ENCODE measurements around the gene ADGRA3. TPM values are rescaled to one million over a fixed set of nuclear protein-coding genes. Genes with fewer than 3 reads are reported as not detected.

ADGRA3 gene
- total and polyA plus RNA-seq, 2 of the 13 experiments (the other 11 are each of a cell fraction or from before 2014, with no cell fraction given): 32.2 to 40.8 TPM

DNA sequence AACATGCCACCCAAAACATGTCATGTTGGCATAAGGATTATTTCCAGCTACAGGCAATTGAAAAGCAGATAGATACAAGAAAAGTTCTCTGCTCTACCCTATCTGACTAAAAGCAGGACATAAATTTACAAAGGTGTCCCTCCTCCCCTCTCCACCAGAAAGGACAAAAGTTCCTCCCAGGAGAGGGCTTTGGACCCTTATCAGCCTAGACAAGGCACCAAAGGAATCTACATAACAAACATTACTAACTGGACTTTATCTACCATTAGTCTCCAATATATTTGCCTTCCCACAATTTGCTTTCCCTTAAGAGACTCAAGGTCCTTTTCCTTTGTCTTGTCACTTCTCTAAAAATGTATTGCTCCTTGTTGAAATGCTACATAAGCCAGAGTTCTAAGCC is 55.6 kb downstream of the ADGRA3 start (continued):
- no peak for TF ChIP-seq HMGA1 (CRISPR knock-in tag; conservative IDR thresholded peaks at IDR 0.05)
- TF ChIP-seq, protein P1, sequence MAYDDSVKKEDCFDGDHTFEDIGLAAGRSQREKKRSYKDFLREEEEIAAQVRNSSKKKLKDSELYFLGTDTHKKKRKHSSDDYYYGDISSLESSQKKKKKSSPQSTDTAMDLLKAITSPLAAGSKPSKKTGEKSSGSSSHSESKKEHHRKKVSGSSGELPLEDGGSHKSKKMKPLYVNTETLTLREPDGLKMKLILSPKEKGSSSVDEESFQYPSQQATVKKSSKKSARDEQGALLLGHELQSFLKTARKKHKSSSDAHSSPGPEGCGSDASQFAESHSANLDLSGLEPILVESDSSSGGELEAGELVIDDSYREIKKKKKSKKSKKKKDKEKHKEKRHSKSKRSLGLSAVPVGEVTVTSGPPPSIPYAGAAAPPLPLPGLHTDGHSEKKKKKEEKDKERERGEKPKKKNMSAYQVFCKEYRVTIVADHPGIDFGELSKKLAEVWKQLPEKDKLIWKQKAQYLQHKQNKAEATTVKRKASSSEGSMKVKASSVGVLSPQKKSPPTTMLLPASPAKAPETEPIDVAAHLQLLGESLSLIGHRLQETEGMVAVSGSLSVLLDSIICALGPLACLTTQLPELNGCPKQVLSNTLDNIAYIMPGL (CRISPR knock-in tag; IDR thresholded peaks at IDR 0.05; ENCODE audit: borderline replicate concordance in 1 of 2, low read depth in 1 of 2): no peak
- TF ChIP-seq, protein P2, sequence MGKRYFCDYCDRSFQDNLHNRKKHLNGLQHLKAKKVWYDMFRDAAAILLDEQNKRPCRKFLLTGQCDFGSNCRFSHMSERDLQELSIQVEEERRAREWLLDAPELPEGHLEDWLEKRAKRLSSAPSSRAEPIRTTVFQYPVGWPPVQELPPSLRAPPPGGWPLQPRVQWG (CRISPR knock-in tag; IDR thresholded peaks at IDR 0.05; ENCODE audit: borderline replicate concordance, low read depth): no peak
- TF ChIP-seq NR2F6 (IDR thresholded peaks at IDR 0.05): no peak
- TF ChIP-seq NR2F6 (CRISPR knock-in tag; IDR thresholded peaks at IDR 0.05): peak; percentile 31; the same call in 1 of the 2 replicates
- TF ChIP-seq, protein P3, sequence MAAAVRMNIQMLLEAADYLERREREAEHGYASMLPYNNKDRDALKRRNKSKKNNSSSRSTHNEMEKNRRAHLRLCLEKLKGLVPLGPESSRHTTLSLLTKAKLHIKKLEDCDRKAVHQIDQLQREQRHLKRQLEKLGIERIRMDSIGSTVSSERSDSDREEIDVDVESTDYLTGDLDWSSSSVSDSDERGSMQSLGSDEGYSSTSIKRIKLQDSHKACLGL (CRISPR knock-in tag; IDR thresholded peaks at IDR 0.05): no peak
- TF ChIP-seq RFXANK (CRISPR knock-in tag; IDR thresholded peaks at IDR 0.05): no peak
- TF ChIP-seq, protein P4, sequence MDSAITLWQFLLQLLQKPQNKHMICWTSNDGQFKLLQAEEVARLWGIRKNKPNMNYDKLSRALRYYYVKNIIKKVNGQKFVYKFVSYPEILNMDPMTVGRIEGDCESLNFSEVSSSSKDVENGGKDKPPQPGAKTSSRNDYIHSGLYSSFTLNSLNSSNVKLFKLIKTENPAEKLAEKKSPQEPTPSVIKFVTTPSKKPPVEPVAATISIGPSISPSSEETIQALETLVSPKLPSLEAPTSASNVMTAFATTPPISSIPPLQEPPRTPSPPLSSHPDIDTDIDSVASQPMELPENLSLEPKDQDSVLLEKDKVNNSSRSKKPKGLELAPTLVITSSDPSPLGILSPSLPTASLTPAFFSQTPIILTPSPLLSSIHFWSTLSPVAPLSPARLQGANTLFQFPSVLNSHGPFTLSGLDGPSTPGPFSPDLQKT (CRISPR knock-in tag; IDR thresholded peaks at IDR 0.05; ENCODE audit: borderline replicate concordance): no peak
- TF ChIP-seq, protein P5, sequence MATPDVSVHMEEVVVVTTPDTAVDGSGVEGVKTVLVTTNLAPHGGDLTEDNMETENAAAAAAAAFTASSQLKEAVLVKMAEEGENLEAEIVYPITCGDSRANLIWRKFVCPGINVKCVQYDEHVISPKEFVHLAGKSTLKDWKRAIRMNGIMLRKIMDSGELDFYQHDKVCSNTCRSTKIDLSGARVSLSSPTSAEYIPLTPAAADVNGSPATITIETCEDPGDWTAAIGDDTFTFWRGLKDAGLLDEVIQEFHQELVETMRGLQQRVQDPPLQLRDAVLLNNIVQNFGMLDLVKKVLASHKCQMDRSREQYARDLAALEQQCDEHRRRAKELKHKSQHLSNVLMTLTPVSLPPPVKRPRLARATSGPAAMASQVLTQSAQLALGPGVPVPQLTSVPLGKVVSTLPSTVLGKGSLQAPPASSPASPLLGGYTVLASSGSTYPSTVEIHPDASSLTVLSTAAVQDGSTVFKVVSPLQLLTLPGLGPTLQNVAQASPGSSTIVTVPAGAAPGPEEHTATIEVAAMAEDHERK (CRISPR knock-in tag; IDR thresholded peaks at IDR 0.05; ENCODE audit: low read depth): no peak
- TF ChIP-seq ERF (CRISPR knock-in tag; IDR thresholded peaks at IDR 0.05): no peak
- no peak for TF ChIP-seq PAF1 (CRISPR knock-in tag; IDR thresholded peaks at IDR 0.05)
- TF ChIP-seq ZNF207 (IDR thresholded peaks at IDR 0.05; ENCODE audit: borderline replicate concordance): no peak
- no peak for TF ChIP-seq ZNF292 (CRISPR knock-in tag; IDR thresholded peaks at IDR 0.05; ENCODE audit: borderline replicate concordance, low read depth)
- TF ChIP-seq POLR2A (IDR thresholded peaks at IDR 0.05; ENCODE audit: insufficient read depth in 1 of 2, low read depth in 2 of 2, low read length in 2 of 2): no peak
- TF ChIP-seq, protein P6, sequence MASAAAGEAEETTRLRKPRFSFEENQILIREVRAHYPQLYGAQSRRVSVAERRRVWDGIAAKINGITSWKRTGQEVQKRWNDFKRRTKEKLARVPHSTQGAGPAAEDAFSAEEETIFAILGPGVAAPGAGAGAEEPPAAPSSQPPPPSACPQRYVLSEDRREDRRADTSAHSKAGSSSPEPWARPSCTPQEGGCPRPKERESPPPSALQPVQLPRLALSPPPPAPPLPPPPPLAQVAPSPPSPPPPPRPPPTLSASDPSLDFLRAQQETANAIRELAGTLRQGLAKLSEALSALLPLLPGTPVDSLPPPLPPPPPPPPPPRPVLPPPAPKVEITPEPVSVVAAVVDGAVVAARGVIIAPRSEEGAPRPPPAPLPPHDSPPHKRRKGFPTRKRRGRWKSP (CRISPR knock-in tag; IDR thresholded peaks at IDR 0.05): 0 out of 2 replicates have a peak, but pooled peaks have one; percentile 24
- no peak for TF ChIP-seq ZNF12 (CRISPR knock-in tag; IDR thresholded peaks at IDR 0.05)
- no peak for TF ChIP-seq ZFP1 (CRISPR knock-in tag; IDR thresholded peaks at IDR 0.05)
- TF ChIP-seq, protein P7, sequence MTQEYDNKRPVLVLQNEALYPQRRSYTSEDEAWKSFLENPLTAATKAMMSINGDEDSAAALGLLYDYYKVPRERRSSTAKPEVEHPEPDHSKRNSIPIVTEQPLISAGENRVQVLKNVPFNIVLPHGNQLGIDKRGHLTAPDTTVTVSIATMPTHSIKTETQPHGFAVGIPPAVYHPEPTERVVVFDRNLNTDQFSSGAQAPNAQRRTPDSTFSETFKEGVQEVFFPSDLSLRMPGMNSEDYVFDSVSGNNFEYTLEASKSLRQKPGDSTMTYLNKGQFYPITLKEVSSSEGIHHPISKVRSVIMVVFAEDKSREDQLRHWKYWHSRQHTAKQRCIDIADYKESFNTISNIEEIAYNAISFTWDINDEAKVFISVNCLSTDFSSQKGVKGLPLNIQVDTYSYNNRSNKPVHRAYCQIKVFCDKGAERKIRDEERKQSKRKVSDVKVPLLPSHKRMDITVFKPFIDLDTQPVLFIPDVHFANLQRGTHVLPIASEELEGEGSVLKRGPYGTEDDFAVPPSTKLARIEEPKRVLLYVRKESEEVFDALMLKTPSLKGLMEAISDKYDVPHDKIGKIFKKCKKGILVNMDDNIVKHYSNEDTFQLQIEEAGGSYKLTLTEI (CRISPR knock-in tag; conservative IDR thresholded peaks at IDR 0.05): no peak
- TF ChIP-seq MTF1 (CRISPR knock-in tag; IDR thresholded peaks at IDR 0.05): no peak
- TF ChIP-seq GPN1 (CRISPR knock-in tag; IDR thresholded peaks at IDR 0.05; ENCODE audit: borderline replicate concordance): no peak
- TF ChIP-seq, protein P8, sequence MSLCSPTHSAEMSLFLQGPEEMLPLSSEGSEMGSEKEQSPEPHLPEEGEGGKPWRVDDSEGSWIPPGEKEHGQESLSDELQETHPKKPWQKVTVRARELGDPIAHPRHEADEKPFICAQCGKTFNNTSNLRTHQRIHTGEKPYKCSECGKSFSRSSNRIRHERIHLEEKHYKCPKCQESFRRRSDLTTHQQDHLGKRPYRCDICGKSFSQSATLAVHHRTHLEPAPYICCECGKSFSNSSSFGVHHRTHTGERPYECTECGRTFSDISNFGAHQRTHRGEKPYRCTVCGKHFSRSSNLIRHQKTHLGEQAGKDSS (CRISPR knock-in tag; IDR thresholded peaks at IDR 0.05; ENCODE audit: borderline replicate concordance, low read depth): no peak
- TF ChIP-seq SOX5 (CRISPR knock-in tag; IDR thresholded peaks at IDR 0.05; ENCODE audit: borderline replicate concordance): peak; percentile 36; the same call in 1 of the 2 replicates
